Stimulated activated naive CD4-positive, alpha-beta T cell treated with Interleukin-2 at 50 U/mL for 16 hours (primary cell): ENCODE measurements around the gene PLIN4.

Experiments used
- DNase-seq: peaks from one replicate; lab custom pipeline; 2025; lab: John Stamatoyannopoulos, UW

Gene PLIN4

GRCh38 chr19:4506449-4507149 lies 11.7 kb downstream of the PLIN4 start:
- no peak for DNase-seq

DNA sequence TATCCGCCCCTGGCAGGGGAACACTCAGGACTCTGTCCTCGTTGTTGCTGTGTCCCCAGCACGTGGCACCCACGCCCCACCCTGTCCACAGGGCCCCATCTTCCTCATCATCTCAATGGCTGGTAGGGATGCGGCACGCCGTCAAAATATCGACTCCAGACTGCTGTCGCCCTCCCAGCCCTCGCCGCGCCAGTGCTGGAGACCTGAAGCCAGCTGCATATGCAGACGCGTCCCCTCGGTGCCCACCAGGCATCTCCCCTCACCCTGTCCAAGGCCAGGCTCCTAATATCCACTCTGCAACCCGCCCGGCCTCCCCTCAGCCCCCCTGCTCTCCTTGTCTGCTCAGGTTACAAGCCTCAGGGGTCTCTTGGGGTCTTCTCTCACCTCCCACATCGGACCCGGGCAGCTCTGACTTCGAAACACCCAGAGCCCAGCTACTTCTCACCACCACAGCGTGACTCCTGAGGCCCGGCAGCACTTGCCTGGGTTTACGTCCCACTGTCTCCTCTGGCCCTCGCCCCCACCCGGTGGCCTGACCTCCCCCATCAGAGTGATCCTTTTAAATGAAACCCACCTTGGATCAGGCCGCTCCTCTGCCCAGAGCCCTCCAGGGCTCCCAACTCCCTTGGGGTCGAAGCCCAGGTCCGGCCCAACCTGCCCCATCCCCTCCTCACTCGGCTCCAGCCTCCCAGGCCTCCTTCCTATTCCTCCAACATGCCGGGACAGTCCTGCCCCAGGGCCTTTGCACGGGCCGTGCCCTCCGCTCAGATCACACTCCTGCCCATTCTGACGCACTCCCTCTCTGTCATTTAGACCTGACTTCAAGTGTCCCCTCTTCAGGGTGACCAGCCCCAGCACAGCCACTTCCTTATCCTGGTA lies 12.5 kb downstream of the PLIN4 start:
- no peak for DNase-seq

DNA sequence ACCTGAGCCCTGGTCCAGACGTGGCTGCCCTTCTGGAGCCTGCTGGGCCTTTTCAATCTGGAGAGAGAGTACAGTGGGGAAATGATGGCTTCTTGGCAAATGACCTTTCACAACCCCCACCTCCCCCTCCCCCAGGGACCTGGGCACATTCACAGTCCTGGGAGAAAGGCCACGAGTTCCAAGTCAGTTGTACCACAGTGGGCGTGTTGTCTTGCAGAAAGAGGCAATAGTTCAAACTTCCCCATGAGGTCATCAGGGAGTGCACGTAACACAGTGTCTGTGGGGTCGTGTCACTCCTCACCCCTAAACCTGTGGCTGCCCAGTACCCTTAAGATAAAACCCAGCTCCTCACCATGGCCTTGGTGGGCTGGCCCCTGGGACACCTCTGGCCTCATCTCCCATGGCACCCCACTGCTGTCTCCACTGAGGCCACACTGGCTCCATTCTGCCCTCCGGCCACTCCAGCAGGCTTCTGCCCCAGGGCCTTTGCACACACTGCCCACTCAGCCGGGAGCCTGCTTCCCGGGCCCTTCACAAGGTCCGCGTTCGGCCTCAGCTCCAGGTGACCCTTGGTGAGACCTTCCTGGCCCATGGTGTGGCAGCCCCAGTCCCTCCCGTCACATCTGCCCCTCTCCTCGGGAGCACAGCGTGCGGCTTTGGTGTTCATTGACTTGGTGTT lies 13.3 kb downstream of the PLIN4 start:
- DNase-seq = no peak

DNA sequence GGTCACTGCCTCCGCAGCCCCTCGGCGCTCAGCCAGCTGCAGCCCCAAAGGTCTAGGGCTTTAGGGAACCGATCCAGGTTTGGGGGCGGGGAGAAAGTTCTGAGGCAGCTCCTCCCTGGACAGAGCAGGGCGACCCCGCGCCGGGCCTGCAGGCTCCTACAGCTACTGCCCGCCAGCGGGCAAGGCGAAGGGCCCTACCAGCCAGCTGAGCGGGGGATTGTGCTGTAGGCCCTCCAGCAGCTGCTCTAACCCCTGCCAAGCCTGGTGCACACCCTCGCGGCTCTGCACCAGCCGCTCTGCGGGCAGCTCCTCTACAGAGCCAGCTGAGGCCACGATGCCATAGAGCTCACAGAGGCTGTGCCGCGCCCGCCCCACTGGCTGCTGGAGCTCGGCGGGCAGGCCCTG lies 14.0 kb downstream of the PLIN4 start:
- DNase-seq = no peak

GRCh38 chr19:4503825-4504170 lies 14.5 kb downstream of the PLIN4 start:
- no peak for DNase-seq

DNA sequence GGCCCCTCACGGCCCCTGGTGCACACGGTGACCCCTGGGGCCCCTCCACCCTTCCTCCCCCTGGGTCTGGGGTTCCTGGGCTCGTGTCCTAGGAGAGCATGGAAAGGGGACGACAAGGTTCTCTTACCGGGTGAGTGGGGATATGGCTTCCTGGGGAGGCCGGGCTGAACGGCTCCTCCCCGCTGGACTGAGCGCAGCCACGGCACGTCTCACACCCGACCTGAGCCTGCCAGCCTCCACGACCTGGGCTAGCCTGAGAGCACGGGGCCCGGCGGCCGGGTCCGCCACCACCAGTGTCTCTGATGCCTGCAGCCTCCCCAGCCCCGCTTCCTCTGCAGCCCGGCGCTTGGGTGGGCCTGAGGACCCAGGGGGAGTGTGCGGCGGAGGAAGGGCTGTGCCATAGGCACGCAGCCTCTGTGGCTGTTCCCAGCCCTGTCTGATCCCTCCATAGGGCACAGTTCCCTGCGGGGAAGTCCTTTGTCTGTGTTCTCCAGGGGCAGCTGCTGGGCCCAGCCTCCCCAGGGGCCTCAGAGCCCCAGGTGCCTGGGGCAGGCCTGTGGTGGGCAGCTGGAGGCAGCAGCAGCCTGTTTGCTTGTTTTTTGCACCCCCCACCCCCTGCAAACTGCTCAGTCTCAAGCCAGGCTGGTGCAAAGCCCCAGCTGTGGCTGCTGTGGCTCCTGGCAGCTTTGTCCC lies 15.0 kb downstream of the PLIN4 start:
- DNase-seq = no peak

GRCh38 chr19:4502282-4503131 lies 15.8 kb downstream of the PLIN4 start:
- DNase-seq = no peak

GRCh38 chr19:4501691-4502090 lies 16.6 kb downstream of the PLIN4 start:
- DNase-seq = no peak

GRCh38 chr19:4500841-4501591 lies 17.3 kb downstream of the PLIN4 start:
- DNase-seq = no peak

DNA sequence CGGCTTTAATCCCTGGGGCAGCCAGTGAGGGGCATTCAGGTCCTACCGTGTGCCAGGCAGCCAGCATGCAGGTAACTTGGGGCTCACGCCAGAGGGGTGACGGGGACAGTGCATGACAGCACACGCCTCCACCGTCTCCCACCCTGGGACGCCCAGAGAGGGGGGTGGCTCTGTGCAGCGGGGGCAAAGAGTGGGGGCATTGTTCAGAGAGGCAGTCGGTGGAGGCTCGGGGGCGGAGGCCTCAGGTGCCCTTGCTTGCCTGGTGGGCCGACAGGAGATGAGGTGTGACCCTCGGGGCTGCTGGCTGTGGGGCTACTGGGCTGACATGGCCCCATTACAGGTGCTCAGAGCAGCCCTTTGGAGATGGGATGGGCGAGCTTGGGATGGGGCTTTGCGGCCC lies 18.4 kb downstream of the PLIN4 start:
- no peak for DNase-seq

DNA sequence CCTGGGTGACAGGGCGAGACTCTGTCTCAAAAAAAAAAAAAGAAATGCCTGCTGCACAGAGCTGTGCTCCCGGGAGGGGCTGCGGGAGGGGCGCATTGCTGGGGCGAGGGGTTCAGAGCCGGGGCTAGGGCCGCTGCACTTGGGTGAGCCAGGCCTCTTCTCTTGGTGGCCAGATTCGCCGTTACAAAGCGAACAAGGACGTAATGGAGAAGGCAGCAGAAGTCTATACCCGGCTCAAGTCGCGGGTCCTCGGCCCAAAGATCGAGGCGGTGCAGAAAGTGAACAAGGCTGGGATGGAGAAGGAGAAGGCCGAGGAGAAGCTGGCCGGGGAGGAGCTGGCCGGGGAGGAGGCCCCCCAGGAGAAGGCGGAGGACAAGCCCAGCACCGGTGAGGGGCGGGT lies 19.0 kb downstream of the PLIN4 start:
- DNase-seq = no peak

DNA sequence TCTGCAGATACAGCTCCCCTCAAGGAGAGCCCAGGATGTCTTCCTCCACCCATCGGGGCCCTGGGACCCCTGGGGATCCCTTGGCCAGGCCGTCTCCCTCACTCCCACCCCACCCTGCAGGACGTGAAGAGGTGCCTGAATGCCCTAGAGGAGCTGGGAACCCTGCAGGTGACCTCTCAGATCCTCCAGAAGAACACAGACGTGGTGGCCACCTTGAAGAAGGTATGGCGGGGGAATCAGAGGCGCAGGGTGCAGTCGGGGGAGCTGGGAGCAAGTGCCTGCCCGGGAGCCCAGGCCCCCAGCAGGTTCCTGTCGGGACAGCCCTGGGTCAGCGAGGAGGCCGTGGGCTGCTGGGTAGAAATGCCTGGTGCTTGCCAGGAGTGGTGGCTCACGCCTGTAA lies 19.6 kb downstream of the PLIN4 start:
- no peak for DNase-seq

DNA sequence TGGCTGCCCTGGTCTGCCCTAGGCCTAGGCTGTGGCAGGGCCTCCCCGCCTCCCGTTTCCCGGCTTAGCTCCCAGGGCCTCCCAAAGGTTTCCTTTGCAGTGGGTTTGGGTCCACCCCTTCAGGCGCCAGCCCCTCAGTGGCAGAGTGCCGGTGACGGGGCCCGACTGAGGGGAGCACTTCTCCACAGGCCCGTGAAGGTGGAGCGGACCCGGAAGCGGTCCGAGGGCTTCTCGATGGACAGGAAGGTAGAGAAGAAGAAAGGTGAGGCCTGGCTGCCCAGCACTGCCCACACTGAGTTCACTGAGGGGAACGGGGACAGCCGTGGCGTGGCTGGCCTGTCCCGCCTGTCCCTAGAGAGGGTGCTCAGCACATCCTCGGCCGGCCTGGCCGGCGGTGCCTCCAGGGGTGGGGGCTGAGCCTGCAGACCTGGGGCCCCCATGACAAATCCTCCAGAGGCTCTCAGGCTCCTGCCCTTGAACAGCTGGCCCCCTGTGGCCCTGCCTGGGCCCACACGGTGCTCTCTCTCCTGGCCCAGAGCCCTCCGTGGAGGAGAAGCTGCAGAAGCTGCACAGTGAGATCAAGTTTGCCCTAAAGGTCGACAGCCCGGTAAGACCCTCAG lies 20.4 kb downstream of the PLIN4 start:
- no peak for DNase-seq

GRCh38 chr19:4496304-4496703 lies 22.0 kb downstream of the PLIN4 start:
- no peak for DNase-seq

DNA sequence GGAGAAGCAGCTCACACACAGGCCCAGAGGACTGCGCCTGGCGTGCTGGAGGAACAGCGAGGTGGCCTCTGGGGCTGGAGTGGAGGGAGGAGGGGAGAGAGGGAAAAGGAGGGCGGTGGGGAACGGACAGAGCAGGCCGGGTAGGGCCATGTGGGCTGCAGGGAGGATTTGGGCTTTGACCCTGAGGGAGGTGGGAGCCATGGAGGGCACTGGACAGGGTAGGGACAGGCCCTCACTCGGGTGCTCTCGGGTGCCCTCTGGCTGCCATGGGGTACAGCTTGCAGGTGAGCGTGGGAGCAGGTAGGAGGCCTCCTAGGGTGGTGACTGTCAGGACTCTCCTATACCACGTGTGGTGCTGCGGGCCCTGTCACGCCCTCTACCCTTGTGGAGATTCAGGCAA lies 22.8 kb downstream of the PLIN4 start:
- no peak for DNase-seq

GRCh38 chr19:4494691-4495064 lies 23.6 kb downstream of the PLIN4 start:
- DNase-seq = no peak

- DNase-seq = no peak
These were observed 24.2 kb downstream of the PLIN4 start for GRCh38 chr19:4493929-4494690.

DNA sequence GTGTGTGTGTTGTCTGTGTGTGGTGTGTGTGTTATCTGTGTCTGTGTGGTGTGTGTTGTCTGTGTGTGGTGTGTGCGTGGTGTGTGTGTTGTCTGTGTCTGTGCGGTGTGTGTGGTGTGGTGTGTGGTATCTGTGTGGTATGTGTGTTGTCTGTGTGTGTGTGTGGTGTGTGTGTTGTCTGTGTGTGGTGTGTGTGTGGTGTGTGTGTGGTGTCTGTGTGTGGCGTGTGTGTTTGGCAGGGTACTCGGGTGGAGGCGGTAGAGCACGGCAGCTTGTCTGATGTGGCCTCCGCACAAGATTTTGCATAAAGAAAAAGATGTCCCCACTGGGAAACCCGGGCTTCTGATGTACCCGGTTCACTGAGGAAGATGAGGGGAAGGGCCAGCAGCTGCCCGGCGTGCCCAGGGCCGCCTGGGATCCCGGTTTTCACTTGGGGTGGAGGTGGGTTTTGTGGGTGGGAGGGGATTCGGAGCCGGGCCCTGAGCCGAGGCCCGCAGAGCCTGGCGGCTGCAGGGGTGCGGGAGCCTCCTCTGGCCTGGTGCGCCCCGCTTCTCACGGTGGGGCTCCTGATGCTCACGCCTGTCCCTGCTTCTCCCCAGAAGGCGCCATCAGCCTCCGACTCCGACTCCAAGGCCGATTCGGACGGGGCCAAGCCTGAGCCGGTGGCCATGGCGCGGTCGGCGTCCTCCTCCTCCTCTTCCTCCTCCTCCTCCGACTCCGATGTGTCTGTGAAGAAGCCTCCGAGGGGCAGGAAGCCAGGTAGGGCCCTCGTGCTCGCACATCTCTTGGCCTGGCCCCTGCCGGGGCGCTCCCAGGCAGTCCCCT lies 25.0 kb downstream of the PLIN4 start:
- DNase-seq = no peak
